CD4-positive, CD25-positive, alpha-beta regulatory T cell (primary cell): Measurements from ENCODE around the gene TRIM7. TPM values are rescaled to one million over a fixed set of nuclear protein-coding genes. Genes with fewer than 3 reads are reported as not detected.
"Not testable (repeated sequence)": the region's sequence is repeated elsewhere in the genome, so short reads cannot be mapped to it uniquely, and the experiment has no call there.

Source experiments
- ATAC-seq, 2 donors: fragments of 150-1000 bp; cut with Tn5 transposase; one replicate each; pipeline ENCODE4 v1.10.0; 2021; ENCODE audit warnings: low read depth in 2 of 2, moderate number of reproducible peaks in 2 of 2, moderate library complexity in 1 of 2
- DNase-seq, 3 donors: peaks; one replicate each; pipeline versions ENCODE4 v3.0.0 to v3.0.0-alpha.2; 2012 to 2022; ENCODE audit warnings: mixed read lengths in 1 of 3
- H3K27ac ChIP-seq: one replicate; pipeline ENCODE4 v1.7.0; 2013; ENCODE audit warnings: mild to moderate bottlenecking, low read length; ENCODE audit not compliant: insufficient read depth, poor library complexity, severe bottlenecking
- H3K27me3 ChIP-seq: one replicate; pipeline ENCODE4 v1.7.0; 2013; ENCODE audit warnings: low read length; ENCODE audit not compliant: control insufficient read depth, insufficient read depth
- H3K36me3 ChIP-seq: one replicate; pipeline ENCODE4 v1.7.0; 2013; ENCODE audit warnings: mild to moderate bottlenecking, low read length, moderate library complexity; ENCODE audit not compliant: control insufficient read depth, insufficient read depth
- H3K4me1 ChIP-seq: 2 replicates; pipeline ENCODE4 v1.7.0; 2013; ENCODE audit warnings: mild to moderate bottlenecking, low read length; ENCODE audit not compliant: insufficient read depth, control insufficient read depth, poor library complexity, severe bottlenecking
- H3K4me3 ChIP-seq: one replicate; pipeline ENCODE4 v1.7.0; 2013; ENCODE audit warnings: low read depth, mild to moderate bottlenecking, low read length, moderate library complexity
- H3K9me3 ChIP-seq, 2 experiments: 1 replicate in 1 of 2; 2 replicates in 1 of 2; pipeline ENCODE4 v1.7.0; 2013; ENCODE audit warnings: low read length in 2 of 2, mild to moderate bottlenecking in 1 of 2, moderate library complexity in 1 of 2; ENCODE audit not compliant: control insufficient read depth in 2 of 2
- H3K27ac Mint-ChIP-seq, 3 donors: one replicate each; pipeline ENCODE4 v1.8.0; 2020 to 2022; ENCODE audit warnings: mild to moderate bottlenecking in 3 of 3, mixed read lengths in 3 of 3, moderate library complexity in 2 of 3
- H3K27me3 Mint-ChIP-seq: one replicate; pipeline ENCODE4 v1.8.0; 2022; ENCODE audit warnings: mild to moderate bottlenecking, mixed read lengths
- H3K36me3 Mint-ChIP-seq: one replicate; pipeline ENCODE4 v1.8.0; 2020; ENCODE audit warnings: mixed read lengths
- H3K4me1 Mint-ChIP-seq, 4 donors: one replicate each; pipeline ENCODE4 v1.8.0; 2020 to 2022; ENCODE audit warnings: mixed read lengths in 4 of 4, mild to moderate bottlenecking in 1 of 4
- H3K4me3 Mint-ChIP-seq, 4 donors: one replicate each; pipeline ENCODE4 v1.8.0; 2020 to 2022; ENCODE audit warnings: mild to moderate bottlenecking in 4 of 4, mixed read lengths in 4 of 4, moderate library complexity in 3 of 4
- H3K9me3 Mint-ChIP-seq, 7 donors: one replicate each; pipeline ENCODE4 v1.8.0; 2020 to 2022; ENCODE audit warnings: mixed read lengths in 7 of 7, mild to moderate bottlenecking in 3 of 7, moderate library complexity in 2 of 7
- polyA plus RNA-seq, 4 donors: library from polyadenylated mRNA; unstranded; fragments of 300-500 nt; fragmentation: Illumina TruSeq; gene quantifications; one replicate each; pipeline ENCODE4 v1.2.3, GENCODE V29; 2021
- total RNA-seq: library from RNA; stranded (reverse); gene quantifications from one replicate; pipeline ENCODE4 v1.2.3, GENCODE V29; 2022

TRIM7 gene
- total and polyA plus RNA-seq, 5 donors from 2014 or later: 0.16 to 0.72 (median 0.47) TPM; not detected in 2

- Histone ChIP-seq H3K36me3 (no peaks in the 10 kb centered on the region), H3K4me3 (no peak overlapping the region), H3K27me3 (no peaks in the 10 kb centered on the region), H3K9me3 (no peaks in the 10 kb centered on the region), H3K27ac (no peak overlapping the region), H3K4me1 (peaks cover 20% of the 10 kb centered on the region)
- Mint-ChIP-seq H3K36me3 (no peaks in the 10 kb centered on the region), H3K4me3 (peak overlapping the region; percentile 59 to 93 (median 86)), H3K4me1 (peaks cover 8 to 38% (median 23%) of the 10 kb centered on the region in 4 donors), H3K27ac (peak overlapping the region; percentile 9 to 87 (median 73)), H3K9me3 (peaks cover 0 to under 1% (median 0%) of the 10 kb centered on the region in 7 donors), H3K27me3 (peaks cover 24% of the 10 kb centered on the region)
- peak; percentile 76 to 78 for ATAC-seq
- peak; percentile 48 to 76 (median 73) for DNase-seq
These were observed 23.1 kb downstream of the TRIM7 start for GRCh38 chr5:181181650-181182565.

- Mint-ChIP-seq H3K27me3 (peaks cover 50% of the 10 kb centered on the region), H3K4me1 (peaks cover 13 to 19% (median 14%) of the 10 kb centered on the region in 4 donors)
- H3K4me3 Mint-ChIP-seq, DNase-seq, H3K36me3 Mint-ChIP-seq, H3K4me3 ChIP-seq, H3K9me3 Mint-ChIP-seq, H3K36me3 ChIP-seq, ATAC-seq, H3K27ac ChIP-seq, H3K27me3 ChIP-seq, H3K27ac Mint-ChIP-seq, H3K9me3 ChIP-seq: not testable (repeated sequence)
- peaks cover 12% of the 10 kb centered on the region for H3K4me1 ChIP-seq
These were observed 27.4 kb downstream of the TRIM7 start for GRCh38 chr5:181177559-181177958.

- ATAC-seq (no peak), DNase-seq (peak in 1 of 3 donors; percentile 46)
- Histone ChIP-seq H3K9me3 (no peaks in the 10 kb centered on the region), H3K4me1 (peaks cover 6% of the 10 kb centered on the region), H3K36me3 (no peaks in the 10 kb centered on the region), H3K4me3 (no peak overlapping the region), H3K27ac (no peak overlapping the region), H3K27me3 (peaks cover 12% of the 10 kb centered on the region)
- Mint-ChIP-seq H3K4me1 (peaks cover 9 to 13% (median 11%) of the 10 kb centered on the region in 4 donors), H3K36me3 (no peaks in the 10 kb centered on the region), H3K9me3 (peaks cover 0 to 3% (median 0%) of the 10 kb centered on the region in 7 donors), H3K4me3 (no peak overlapping the region), H3K27ac (no peak overlapping the region), H3K27me3 (peaks cover 51% of the 10 kb centered on the region)
These were observed 28.6 kb downstream of the TRIM7 start for GRCh38 chr5:181176254-181176952.

GRCh38 chr5:181173420-181174342 is 31.3 kb downstream of the TRIM7 start:
- Mint-ChIP-seq H3K27ac (peak overlapping the region in 1 of 3 donors; percentile 86), H3K27me3 (peaks cover 78% of the 10 kb centered on the region)
- peak in 2 of 3 donors; percentile 68 to 83 for DNase-seq

GRCh38 chr5:181173027-181173419 is 32.0 kb downstream of the TRIM7 start:
- Mint-ChIP-seq H3K27me3 (peaks cover 84% of the 10 kb centered on the region), H3K9me3 (peaks cover 0 to 7% (median 0%) of the 10 kb centered on the region in 7 donors), H3K27ac (peak overlapping the region in 1 of 3 donors; percentile 86), H3K36me3 (no peaks in the 10 kb centered on the region), H3K4me1 (peaks cover 13 to 36% (median 22%) of the 10 kb centered on the region in 4 donors), H3K4me3 (peak overlapping the region; percentile 81 to 93 (median 83))
- Histone ChIP-seq H3K27me3 (peaks cover 30% of the 10 kb centered on the region), H3K27ac (no peak overlapping the region), H3K36me3 (no peaks in the 10 kb centered on the region), H3K4me1 (peaks cover 6% of the 10 kb centered on the region), H3K9me3 (no peaks in the 10 kb centered on the region), H3K4me3 (peak overlapping the region; percentile 45)
- DNase-seq (no peak), ATAC-seq (peak; percentile 24 to 36)

More at GRCh38 chr5:181173420-181174342, 31.3 kb downstream of the TRIM7 start:
- Histone ChIP-seq H3K27me3 (peaks cover 24% of the 10 kb centered on the region), H3K27ac (no peak overlapping the region), H3K4me1 (peaks cover 6% of the 10 kb centered on the region), H3K36me3 (no peaks in the 10 kb centered on the region), H3K9me3 (no peaks in the 10 kb centered on the region), H3K4me3 (peak overlapping the region; percentile 19)
- Mint-ChIP-seq H3K4me3 (peak overlapping the region; percentile 81 to 93 (median 83)), H3K36me3 (no peaks in the 10 kb centered on the region), H3K9me3 (peaks cover 0 to 7% (median 0%) of the 10 kb centered on the region in 7 donors), H3K4me1 (peaks cover 13 to 34% (median 22%) of the 10 kb centered on the region in 4 donors)
- ATAC-seq: peak; percentile 59 to 61

- H3K27me3 ChIP-seq: peaks cover 37% of the 10 kb centered on the region
- peaks cover 9% of the 10 kb centered on the region for H3K4me1 ChIP-seq
- Mint-ChIP-seq H3K9me3 (peaks cover 0 to 7% (median 0%) of the 10 kb centered on the region in 7 donors), H3K27ac (no peak overlapping the region), H3K36me3 (no peaks in the 10 kb centered on the region), H3K4me3 (no peak overlapping the region), H3K27me3 (peaks cover 89% of the 10 kb centered on the region), H3K4me1 (peaks cover 13 to 38% (median 28%) of the 10 kb centered on the region in 4 donors)
- no peak for DNase-seq
- H3K36me3 ChIP-seq: no peaks in the 10 kb centered on the region
- no peak for ATAC-seq
- H3K4me3 ChIP-seq: no peak overlapping the region
- H3K9me3 ChIP-seq: no peaks in the 10 kb centered on the region
- H3K27ac ChIP-seq: no peak overlapping the region
These were observed 33.2 kb downstream of the TRIM7 start for GRCh38 chr5:181171782-181172181.

- H3K4me3 Mint-ChIP-seq: peak overlapping the region in 2 of 4 donors; percentile 32 to 56
- H3K27ac Mint-ChIP-seq: no peak overlapping the region
These were observed 34.0 kb downstream of the TRIM7 start for GRCh38 chr5:181170996-181171395.

More at GRCh38 chr5:181170996-181171395, 34.0 kb downstream of the TRIM7 start:
- DNase-seq: no peak
- Histone ChIP-seq H3K36me3 (no peaks in the 10 kb centered on the region), H3K27me3 (peaks cover 37% of the 10 kb centered on the region), H3K4me1 (peaks cover 9% of the 10 kb centered on the region), H3K27ac (no peak overlapping the region), H3K4me3 (no peak overlapping the region), H3K9me3 (no peaks in the 10 kb centered on the region)
- Mint-ChIP-seq H3K36me3 (no peaks in the 10 kb centered on the region), H3K4me1 (peaks cover 15 to 46% (median 29%) of the 10 kb centered on the region in 4 donors), H3K9me3 (peaks cover 0 to 7% (median 0%) of the 10 kb centered on the region in 7 donors), H3K27me3 (peaks cover 89% of the 10 kb centered on the region)
- no peak for ATAC-seq
